ENCODE measurements around the gene KCNQ1OT1.

KCNQ1OT1 gene

GRCh38 chr11:2570841-2571597 lies 128.8 kb downstream of the KCNQ1OT1 start:
- DNase-seq (ENCODE audit: low spot score) = no peak

- no peak for DNase-seq (ENCODE audit: low spot score)
These were observed 129.5 kb downstream of the KCNQ1OT1 start for GRCh38 chr11:2570211-2570811.

GRCh38 chr11:2569731-2570210 lies 130.0 kb downstream of the KCNQ1OT1 start:
- DNase-seq (ENCODE audit: low spot score) = no peak

GRCh38 chr11:2569321-2569721 lies 130.5 kb downstream of the KCNQ1OT1 start:
- no peak for DNase-seq (ENCODE audit: low spot score)

GRCh38 chr11:2567026-2567671 lies 132.6 kb downstream of the KCNQ1OT1 start:
- DNase-seq (ENCODE audit: low spot score) = no peak

- DNase-seq (ENCODE audit: low spot score) = no peak
These were observed 133.4 kb downstream of the KCNQ1OT1 start for GRCh38 chr11:2566223-2567025.

- no peak for DNase-seq (ENCODE audit: low spot score)
These were observed 134.2 kb downstream of the KCNQ1OT1 start for GRCh38 chr11:2565447-2566222.

GRCh38 chr11:2564588-2565425 lies 135.0 kb downstream of the KCNQ1OT1 start:
- DNase-seq (ENCODE audit: low spot score) = no peak

- no peak for DNase-seq (ENCODE audit: low spot score)
These were observed 135.7 kb downstream of the KCNQ1OT1 start for GRCh38 chr11:2564008-2564530.

GRCh38 chr11:2563213-2564007 lies 136.4 kb downstream of the KCNQ1OT1 start:
- no peak for DNase-seq (ENCODE audit: low spot score)

GRCh38 chr11:2562890-2563212 lies 136.9 kb downstream of the KCNQ1OT1 start:
- no peak for DNase-seq (ENCODE audit: low spot score)

- DNase-seq (ENCODE audit: low spot score) = no peak
These were observed 137.9 kb downstream of the KCNQ1OT1 start for GRCh38 chr11:2561696-2562581.

GRCh38 chr11:2559527-2560311 lies 140.1 kb downstream of the KCNQ1OT1 start:
- no peak for DNase-seq (ENCODE audit: low spot score)

GRCh38 chr11:2558861-2559526 lies 140.8 kb downstream of the KCNQ1OT1 start:
- no peak for DNase-seq (ENCODE audit: low spot score)

- DNase-seq (ENCODE audit: low spot score) = no peak
These were observed 141.4 kb downstream of the KCNQ1OT1 start for GRCh38 chr11:2558397-2558796.

All from AG08396 (cell line).